Prostate gland (tissue), 2 donors: ENCODE measurements around the gene FOLR2.

Experiments
- CTCF ChIP-seq, 4 experiments: fragments of 200-600 bp in 2 of 4; fragments of 450-650 bp in 2 of 4; sonication (generic) in 2 of 4; IDR thresholded peaks; 1 replicate in 3 of 4; 2 replicates in 1 of 4; pipeline ENCODE4 v1.5.1; 2016 to 2019; ENCODE audit warnings: antibody characterized with exemption in 4 of 4, mild to moderate bottlenecking in 2 of 4, moderate library complexity in 2 of 4
- POLR2A ChIP-seq: fragments of 450-650 bp; IDR thresholded peaks from one replicate; pipeline ENCODE4 v1.6.1; 2016; ENCODE audit warnings: antibody characterized with exemption, mild to moderate bottlenecking

DNA sequence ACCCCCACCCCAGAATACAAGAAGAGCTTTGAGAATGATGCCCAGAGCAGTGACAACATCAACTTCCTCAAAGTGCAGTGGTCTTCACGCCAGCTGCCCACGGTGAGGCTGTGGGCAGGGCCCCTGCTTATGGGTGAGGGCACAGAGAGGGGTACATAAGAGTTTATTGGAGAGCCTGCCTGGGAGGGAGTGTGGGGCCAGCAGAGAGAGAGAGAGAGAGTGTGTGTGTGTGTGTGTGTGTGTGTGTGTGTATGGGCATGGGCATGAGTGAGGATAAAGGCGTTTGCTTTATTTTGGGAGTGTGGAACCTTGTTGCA lies 17.9 kb downstream of the FOLR2 start:
- no peak for TF ChIP-seq CTCF (IDR thresholded peaks at IDR 0.05)
- TF ChIP-seq POLR2A, result no peak
